GM18498 (cell line): ENCODE data around the gene EDRF1.
"Not testable (repeated sequence)": the region's sequence is repeated elsewhere in the genome, so short reads cannot be mapped to it uniquely, and the experiment has no call there.

Experiments
- ATAC-seq: cut with Tn5 transposase; IDR thresholded peaks from one replicate; pipeline ENCODE4 v1.9.1; 2021; ENCODE audit warnings: mild to moderate bottlenecking, moderate library complexity; ENCODE audit not compliant: unreplicated experiment

Gene EDRF1

DNA sequence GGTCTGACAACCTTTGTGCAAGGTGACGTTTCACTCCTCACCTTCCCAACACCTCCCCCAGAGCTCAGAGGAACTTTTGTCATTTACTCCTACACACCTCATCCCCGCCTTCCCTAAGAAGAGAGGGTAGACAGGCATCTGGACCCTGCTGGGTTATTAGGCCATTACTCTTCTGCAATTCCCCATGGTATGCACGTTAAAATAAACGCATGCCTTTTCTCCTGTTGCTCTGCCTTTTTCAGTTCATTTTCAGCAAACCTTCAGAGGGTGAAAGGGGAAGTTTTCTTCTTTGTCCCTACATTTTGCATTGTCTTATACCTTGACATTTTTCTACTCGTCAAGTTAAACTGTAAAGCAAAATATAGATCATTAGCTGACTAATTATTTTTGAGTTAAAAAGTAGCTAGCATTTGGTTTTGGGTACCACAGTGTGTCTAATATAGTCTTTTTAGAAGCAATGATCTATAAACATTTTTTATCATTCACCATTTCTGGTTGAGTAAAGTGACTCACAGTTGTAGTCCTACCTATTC lies 10.5 kb upstream of the EDRF1 start:
- ATAC-seq, result no peak

- ATAC-seq, result no peak
Observed at GRCh38 chr10:125709553-125710474, 9.7 kb upstream of the EDRF1 start.

DNA sequence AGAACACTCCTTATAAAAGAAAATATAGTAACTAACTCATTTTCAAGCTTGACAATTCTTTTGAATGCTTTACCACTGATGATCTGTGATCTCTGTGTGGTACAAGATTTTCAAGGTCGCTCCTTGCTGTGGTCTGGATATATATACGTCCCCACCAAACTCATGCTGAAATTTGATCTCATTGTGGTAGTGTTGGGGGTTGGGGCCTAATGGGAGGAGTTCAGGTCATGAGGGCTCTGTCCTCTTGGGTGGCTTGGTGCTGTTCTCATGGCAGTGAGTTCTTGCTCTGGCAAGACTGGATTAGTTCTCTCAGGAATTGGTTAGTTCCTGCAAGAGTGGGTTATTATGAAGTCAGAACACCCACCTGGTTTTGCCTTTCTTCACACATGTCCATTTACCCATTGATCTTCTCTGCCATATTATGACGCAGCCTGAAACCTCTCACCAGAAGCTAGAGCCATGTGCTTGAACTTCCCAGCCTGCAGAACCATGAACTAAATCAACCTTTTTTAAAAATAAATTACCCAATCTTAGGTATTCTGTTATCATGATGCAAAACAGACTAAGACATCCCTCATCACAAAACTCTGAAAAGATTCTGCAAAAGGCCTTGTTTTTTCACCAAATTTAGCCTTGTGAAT lies 8.3 kb upstream of the EDRF1 start:
- no peak for ATAC-seq

DNA sequence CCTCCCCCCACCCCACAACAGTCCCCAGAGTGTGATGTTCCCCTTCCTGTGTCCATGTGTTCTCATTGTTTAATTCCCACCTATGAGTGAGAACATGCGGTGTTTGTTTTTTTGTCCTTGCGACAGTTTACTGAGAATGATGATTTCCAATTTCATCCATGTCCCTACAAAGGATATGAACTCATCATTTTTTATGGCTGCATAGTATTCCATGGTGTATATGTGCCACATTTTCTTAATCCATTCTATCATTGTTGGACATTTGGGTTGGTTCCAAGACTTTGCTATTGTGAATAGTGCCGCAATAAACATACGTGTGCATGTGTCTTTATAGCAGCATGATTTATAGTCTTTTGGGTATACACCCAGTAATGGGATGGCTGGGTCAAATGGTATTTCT lies 4.8 kb upstream of the EDRF1 start:
- not testable (repeated sequence) for ATAC-seq

GRCh38 chr10:125720002-125720382 lies 483 bp downstream of the EDRF1 start:
- ATAC-seq, result no peak

GRCh38 chr10:125721035-125721434 lies 1.5 kb downstream of the EDRF1 start:
- ATAC-seq, result peak; percentile 47

DNA sequence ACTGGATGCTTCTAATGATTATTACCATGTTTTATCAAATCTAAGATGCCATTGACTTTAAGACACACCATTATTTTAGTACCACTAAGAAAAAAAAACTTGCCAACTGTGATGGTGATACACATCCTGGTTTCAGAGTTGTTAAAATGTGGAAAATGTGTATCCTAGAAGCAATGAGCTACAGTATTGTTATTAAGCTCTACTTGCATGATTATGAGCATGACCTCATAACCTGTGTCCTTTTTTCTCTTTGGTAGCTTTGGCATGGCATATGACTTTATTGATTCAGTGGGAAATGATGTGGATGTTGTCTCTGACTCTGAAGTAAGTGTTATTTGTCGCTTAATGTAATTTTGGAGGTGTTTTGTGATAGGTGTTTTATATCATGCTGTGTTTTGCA lies 3.3 kb downstream of the EDRF1 start:
- no peak for ATAC-seq

- ATAC-seq, result no peak
Observed at GRCh38 chr10:125726914-125727313, 7.4 kb downstream of the EDRF1 start.

- ATAC-seq, result no peak
Observed at GRCh38 chr10:125727436-125727835, 7.9 kb downstream of the EDRF1 start.

- ATAC-seq, result no peak
Observed at GRCh38 chr10:125734148-125734547, 14.6 kb downstream of the EDRF1 start.

GRCh38 chr10:125734823-125735222 lies 15.3 kb downstream of the EDRF1 start:
- no peak for ATAC-seq

DNA sequence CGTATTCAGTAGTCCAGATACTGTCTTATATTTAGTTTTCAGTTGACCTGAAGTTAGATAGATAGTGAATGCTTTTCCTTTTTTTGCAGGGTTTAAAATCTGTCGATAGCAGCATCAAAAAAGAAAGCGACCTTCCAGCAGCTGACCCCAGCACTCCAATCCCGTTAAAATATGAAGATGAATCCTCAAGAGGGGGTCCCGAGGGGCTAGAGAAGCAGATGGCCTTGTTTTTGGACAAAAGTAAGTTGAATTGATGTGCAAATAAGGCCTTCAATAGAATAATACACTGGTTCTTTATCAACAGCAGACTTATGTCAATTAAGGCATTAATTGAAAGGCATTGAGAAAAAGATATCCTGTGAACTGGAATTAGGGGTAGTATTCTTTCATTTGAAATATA lies 18.7 kb downstream of the EDRF1 start:
- ATAC-seq, result no peak

DNA sequence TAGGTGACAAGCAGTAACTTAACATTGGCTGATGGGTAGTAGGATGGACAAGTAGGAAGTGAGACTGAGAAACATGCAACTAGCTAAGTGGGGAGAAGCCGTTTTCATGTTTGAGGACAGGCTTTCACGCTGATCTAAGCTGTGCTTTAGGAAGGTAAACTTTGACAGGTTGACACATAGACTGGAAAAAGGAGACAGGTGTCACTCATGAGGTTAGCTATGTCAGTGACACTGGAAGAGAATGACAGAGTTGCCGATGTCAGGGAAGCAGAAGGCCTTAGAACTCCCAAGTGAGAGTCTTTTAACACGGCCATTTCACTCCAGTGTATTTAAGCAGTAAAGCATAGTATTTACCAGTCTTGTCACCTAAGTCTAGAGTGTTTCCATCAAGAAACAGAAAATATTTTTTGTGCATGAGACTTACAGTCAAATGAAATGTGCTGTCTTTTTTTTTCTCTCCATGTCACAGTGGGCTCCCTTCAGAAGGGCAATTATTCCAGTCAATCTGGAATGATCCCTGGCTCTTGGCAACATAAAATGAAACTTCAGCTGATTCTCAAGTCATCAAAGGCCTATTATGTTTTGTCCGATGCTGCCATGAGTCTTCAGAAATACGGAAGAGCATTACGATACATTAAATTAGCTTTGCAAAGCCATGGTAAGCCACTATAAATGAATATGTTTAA lies 20.6 kb downstream of the EDRF1 start:
- no peak for ATAC-seq

- ATAC-seq, result no peak
Observed at GRCh38 chr10:125742465-125742864, 23.0 kb downstream of the EDRF1 start.

GRCh38 chr10:125744909-125745308 lies 25.4 kb downstream of the EDRF1 start:
- ATAC-seq, result no peak

GRCh38 chr10:125747417-125747816 lies 27.9 kb downstream of the EDRF1 start:
- no peak for ATAC-seq

GRCh38 chr10:125756196-125756595 lies 36.7 kb downstream of the EDRF1 start:
- no peak for ATAC-seq

DNA sequence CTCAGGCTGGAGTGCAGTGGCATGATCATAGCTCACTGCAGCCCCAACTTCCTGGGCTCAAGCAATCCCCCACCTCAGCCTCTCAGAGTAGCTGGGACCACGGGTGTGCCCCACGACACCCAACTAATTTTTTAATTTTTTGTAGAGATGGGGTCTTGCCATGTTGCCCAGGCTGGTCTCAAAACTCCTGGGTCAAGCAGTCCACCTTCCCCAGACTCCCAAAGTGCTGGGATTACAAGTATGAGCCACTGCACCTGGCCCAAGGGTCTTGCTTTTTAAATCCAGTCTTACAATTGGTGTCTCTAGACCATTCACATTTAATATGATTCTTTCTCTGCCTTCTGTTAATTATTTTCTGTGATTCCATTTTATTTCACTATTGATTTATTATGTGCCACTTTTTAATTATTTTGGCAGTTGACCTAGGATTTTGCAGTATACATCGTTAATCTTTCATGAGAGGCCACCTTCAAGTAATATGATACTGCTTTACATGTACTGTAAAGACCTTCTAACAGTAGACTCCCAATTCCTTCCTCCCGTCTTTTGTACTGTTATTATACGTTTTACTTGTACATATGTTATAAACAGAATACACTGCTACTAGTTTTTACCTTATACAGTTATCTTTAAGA lies 37.5 kb downstream of the EDRF1 start:
- ATAC-seq, result no peak

GRCh38 chr10:125757742-125758141 lies 38.2 kb downstream of the EDRF1 start:
- no peak for ATAC-seq

DNA sequence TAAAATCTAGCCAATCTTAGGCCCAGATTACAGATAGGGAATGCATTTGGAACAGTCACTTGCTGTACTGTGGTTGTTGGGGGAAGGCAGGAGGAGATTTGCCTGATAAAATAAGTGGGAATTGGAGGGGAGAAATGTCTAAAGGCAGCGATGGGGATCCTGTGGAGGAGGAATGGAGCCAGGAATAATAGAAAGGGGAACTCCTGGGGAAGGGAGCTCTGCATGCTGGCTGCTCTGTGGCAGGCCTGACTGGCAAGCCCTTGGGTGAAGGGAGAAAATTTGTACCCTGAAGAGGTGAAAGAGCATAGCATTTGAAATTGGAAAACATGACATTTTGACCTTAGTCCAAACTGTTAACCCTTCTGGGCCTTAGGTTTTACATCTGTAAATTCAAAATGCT lies 42.5 kb downstream of the EDRF1 start:
- ATAC-seq, result no peak
